ENCODE data around the gene SLC25A25.

GRCh38 chr9:128115187-128116103 is 47.4 kb downstream of the SLC25A25 start:
- no peak for TF ChIP-seq EZH2 (IDR thresholded peaks at IDR 0.05; ENCODE audit: insufficient read depth, poor library complexity, severe bottlenecking)
- no peak for TF ChIP-seq EZH2phosphoT487 (IDR thresholded peaks at IDR 0.05; ENCODE audit: insufficient read depth, low read depth)
